GM10248 (cell line): ENCODE measurements around the gene CFAP68.

Source experiments
- CTCF ChIA-PET: fragments of 300-600 bp; sonication (Branson Sonifier 250); formaldehyde crosslinking; extraction: SDS; loops from one replicate; lab custom pipeline; 2021; ENCODE audit warnings: antibody characterized with exemption; lab: Yijun Ruan, JAX
- POLR2A ChIA-PET: fragments of 350-650 bp; sonication (Branson Sonifier 250); formaldehyde crosslinking; extraction: SDS; loops from one replicate; lab custom pipeline; 2020; ENCODE audit warnings: antibody characterized with exemption; lab: Yijun Ruan, JAX
- DNase-seq: peaks from one replicate; pipeline ENCODE4 v3.0.0; 2012; ENCODE audit errors: extremely low spot score
- CTCF ChIP-seq: IDR thresholded peaks from 2 replicates; pipeline ENCODE4 v1.5.1; 2012; ENCODE audit warnings: mild to moderate bottlenecking, low read depth; ENCODE audit errors: extremely low read depth, missing control alignments, control extremely low read depth

Gene CFAP68

DNA sequence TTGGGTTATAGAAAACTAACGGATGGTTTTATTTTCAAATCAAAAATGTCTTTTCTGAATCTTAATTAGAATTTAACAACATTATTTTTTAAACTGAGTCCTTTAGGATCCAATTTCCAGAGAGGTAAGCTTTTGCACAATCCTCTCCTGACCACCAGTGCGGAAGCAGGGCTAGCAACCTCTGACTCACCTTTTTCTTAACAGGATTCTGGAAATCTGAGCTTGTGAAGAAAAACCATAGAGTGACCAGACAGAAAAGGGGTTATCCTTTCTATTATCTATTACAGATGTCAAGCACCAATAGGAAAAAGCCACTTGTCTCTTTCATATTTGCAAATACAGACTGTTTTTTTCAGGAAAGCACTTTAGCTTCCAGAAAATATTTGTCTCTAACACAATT, 33.3 kb upstream of the CFAP68 start:
- no peak for DNase-seq
- ChIA-PET CTCF (interaction anchor here (1.0 to 8.7 kb wide), 12 partner anchors 11 to 417 kb away, joined by 3 to 80 read pairs (median 7); partner anchors contain the start of gene ALG9), POLR2A (no interaction called here)
- no peak for TF ChIP-seq CTCF

GRCh38 chr11:111846636-111847035, 32.7 kb upstream of the CFAP68 start:
- no peak for DNase-seq
- ChIA-PET CTCF (interaction anchor here (1.0 to 8.7 kb wide), 12 partner anchors 10 to 417 kb away, joined by 3 to 80 read pairs (median 7); partner anchors contain the start of gene ALG9), POLR2A (no interaction called here)
- no peak for TF ChIP-seq CTCF

GRCh38 chr11:111849631-111850030, 29.7 kb upstream of the CFAP68 start:
- POLR2A ChIA-PET = no interaction called here
- DNase-seq = no peak
- CTCF ChIA-PET = interaction anchor here (0.8 to 4.2 kb wide), 7 partner anchors 8 to 263 kb away, joined by 3 to 20 read pairs (median 3); no protein-coding TSS in a partner anchor
- TF ChIP-seq CTCF = no peak

DNA sequence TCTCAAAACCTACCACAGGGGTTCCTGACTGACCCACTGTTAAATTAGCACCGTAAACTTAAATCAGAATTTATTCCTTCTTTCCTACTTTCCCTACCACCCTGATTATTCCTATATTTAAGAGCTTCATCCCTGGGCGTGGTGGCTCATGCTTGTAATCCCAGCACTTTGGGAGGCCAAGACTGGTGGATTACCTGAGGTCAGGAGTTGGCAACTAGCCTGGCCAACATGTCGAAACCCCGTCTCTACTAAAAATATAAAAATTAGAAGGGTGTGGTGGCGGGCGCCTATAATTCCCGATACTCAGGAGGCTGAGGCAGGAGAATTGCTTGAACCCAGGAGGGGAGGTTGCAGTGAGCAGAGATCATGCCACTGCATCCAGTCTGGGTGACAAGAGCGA, 28.3 kb upstream of the CFAP68 start:
- CTCF ChIA-PET = interaction anchor here (1.5 to 4.2 kb wide), 2 partner anchors 9 to 259 kb away, joined by 5 to 20 read pairs; no protein-coding TSS in a partner anchor
- POLR2A ChIA-PET = no interaction called here
- TF ChIP-seq CTCF = no peak
- DNase-seq = no peak

DNA sequence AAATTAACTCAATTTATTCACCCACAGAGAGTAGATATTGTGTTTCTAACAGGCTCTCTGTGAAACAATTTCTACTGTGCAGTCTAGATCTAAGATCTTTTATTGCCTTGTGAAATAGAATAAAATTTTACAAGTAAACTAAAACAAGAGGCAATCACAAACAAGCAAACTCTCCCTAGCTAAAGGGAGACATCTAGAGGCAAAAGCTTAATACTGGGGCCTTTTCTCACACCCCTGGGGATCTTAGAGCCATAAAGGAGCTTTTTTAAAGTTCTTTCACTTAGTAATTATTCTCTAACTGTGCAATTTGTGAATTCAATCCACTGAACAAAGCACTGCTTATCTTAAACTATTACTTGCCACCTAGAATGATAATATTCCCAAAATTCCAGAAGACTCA, 27.7 kb upstream of the CFAP68 start:
- no peak for TF ChIP-seq CTCF
- POLR2A ChIA-PET = no interaction called here
- CTCF ChIA-PET = interaction anchor here (0.8 to 4.2 kb wide), 4 partner anchors 10 to 260 kb away, joined by 3 to 20 read pairs (median 7); no protein-coding TSS in a partner anchor
- no peak for DNase-seq

- no peak for TF ChIP-seq CTCF
- POLR2A ChIA-PET = no interaction called here
- DNase-seq = no peak
- CTCF ChIA-PET = interaction anchor here (0.8 to 4.2 kb wide), 4 partner anchors 9 to 260 kb away, joined by 3 to 20 read pairs (median 7); no protein-coding TSS in a partner anchor
These were observed 27.2 kb upstream of the CFAP68 start for GRCh38 chr11:111852103-111852502.
